GM12878 (cell line): ENCODE data around the gene KRTAP5-2. TPM values are rescaled to one million over a fixed set of nuclear protein-coding genes. Genes with fewer than 3 reads are reported as not detected.

Experiments used
- E2F8 ChIP-seq: fragments of 450-650 bp; IDR thresholded peaks from 2 replicates; pipeline ENCODE4 v1.6.1; 2018; ENCODE audit warnings: mild to moderate bottlenecking, low read depth, moderate library complexity; ENCODE audit not compliant: partially characterized antibody
- IRF5 ChIP-seq: fragments of 450-650 bp; IDR thresholded peaks from 2 replicates; pipeline ENCODE4 v1.6.1; 2017; ENCODE audit warnings: borderline replicate concordance
- PRDM15 ChIP-seq: fragments of 450-650 bp; formaldehyde crosslinking; IDR thresholded peaks from 2 replicates; pipeline ENCODE4 v1.4.0; 2020; ENCODE audit warnings: mild to moderate bottlenecking, moderate library complexity
- polyA plus RNA-seq, 11 experiments: library from polyadenylated mRNA; depleted of rRNA in 4 of 11; unstranded in 6 of 11; stranded (reverse) in 5 of 11; fragments of >200 nt; fragmentation: Nextera tagmentation in 4 of 11; fragmentation: Illumina TruSeq in 1 of 11; extraction: Ambion mirVana in 4 of 11; extraction: Trizol in 1 of 11; gene quantifications; 1 replicate in 1 of 11; 2 replicates in 10 of 11; pipeline versions ENCODE4 v1.2.1 to v1.2.3, GENCODE V29; 2011 to 2016; ENCODE audit warnings: inconsistent platforms in 2 of 11, missing spikeins in 2 of 11, low read depth in 1 of 11
- total RNA-seq, 4 experiments: library from RNA; depleted of rRNA in 3 of 4; stranded (reverse); fragments of >200 nt in 3 of 4; fragmentation: Illumina TruSeq in 1 of 4; extraction: Trizol in 1 of 4; gene quantifications; 2 replicates each; pipeline versions ENCODE4 v1.2.1 to v1.2.3, GENCODE V29; 2013 to 2021

The KRTAP5-2 gene
- total and polyA plus RNA-seq, 10 of the 15 experiments (the other 5 are each of a cell fraction or from before 2014, with no cell fraction given), result not detected

- TF ChIP-seq E2F8, result no peak
- no peak for TF ChIP-seq IRF5
- no peak for TF ChIP-seq PRDM15 (CRISPR knock-in tag)
Measured at GRCh38 chr11:1639102-1639620, 41.1 kb upstream of the KRTAP5-2 start (continued).
